B cell (primary cell): ENCODE data around the gene MCF2L. TPM values are rescaled to one million over a fixed set of nuclear protein-coding genes. Genes with fewer than 3 reads are reported as not detected.

Source experiments
- ATAC-seq: fragments of 200-7000 bp; cut with Tn5 transposase; one replicate; pipeline ENCODE4 v1.10.0; 2021; ENCODE audit warnings: low read depth, mild to moderate bottlenecking, moderate number of reproducible peaks, moderate library complexity
- CTCF ChIA-PET: fragments of 350-600 bp; sonication (Branson Sonifier 250); formaldehyde crosslinking; loops from one replicate; lab custom pipeline; 2021; ENCODE audit warnings: antibody characterized with exemption, inconsistent platforms; lab: Charles Lee
- POLR2A ChIA-PET: fragments of 350-600 bp; sonication (Branson Sonifier 250); formaldehyde crosslinking; loops from one replicate; lab custom pipeline; 2021; ENCODE audit warnings: antibody characterized with exemption; lab: Charles Lee
- DNase-seq: peaks from one replicate; pipeline ENCODE4 v3.0.0; 2013
- H2AFZ ChIP-seq: 2 replicates; pipeline ENCODE4 v1.6.1; 2012; ENCODE audit warnings: mild to moderate bottlenecking, low read depth, low read length; ENCODE audit not compliant: insufficient read depth, poor library complexity, severe bottlenecking
- H3K27ac ChIP-seq, 2 donors: 1 replicate in 1 of 2; 2 replicates in 1 of 2; pipeline ENCODE4 v1.5.1; 2012 to 2013; ENCODE audit warnings: low read length in 2 of 2, mild to moderate bottlenecking in 2 of 2, moderate library complexity in 1 of 2
- H3K27me3 ChIP-seq, 4 experiments: fragments of 200-600 bp in 1 of 4; sonication (generic) in 1 of 4; replicated peaks in 1 of 4; 1 replicate in 2 of 4; 2 replicates in 2 of 4; pipeline versions ENCODE4 v1.6.1 to v1.7.0; 2013 to 2016; ENCODE audit warnings: low read length in 3 of 4, mild to moderate bottlenecking in 2 of 4, mixed read lengths in 1 of 4, moderate library complexity in 1 of 4; ENCODE audit not compliant: insufficient read depth in 4 of 4, control insufficient read depth in 3 of 4; ENCODE audit errors: control extremely low read depth in 1 of 4
- H3K36me3 ChIP-seq, 2 experiments: replicated peaks in 1 of 2; 1 replicate in 1 of 2; 2 replicates in 1 of 2; pipeline versions ENCODE4 v1.6.1 to v1.7.1; 2013; ENCODE audit warnings: low read length in 1 of 2; ENCODE audit not compliant: insufficient read depth in 2 of 2, control insufficient read depth in 1 of 2; ENCODE audit errors: control extremely low read depth in 1 of 2, extremely low read depth in 1 of 2
- H3K4me1 ChIP-seq, 2 donors: fragments of 200-600 bp in 1 of 2; sonication (generic) in 1 of 2; 1 replicate in 1 of 2; 2 replicates in 1 of 2; pipeline versions ENCODE4 v1.5.1 to v1.6.1; 2013 to 2017; ENCODE audit warnings: low read length in 2 of 2; ENCODE audit not compliant: control insufficient read depth in 2 of 2, insufficient read depth in 2 of 2
- H3K4me2 ChIP-seq: replicated peaks from 2 replicates; pipeline ENCODE3; 2012; ENCODE audit warnings: mild to moderate bottlenecking, low read depth, low read length; ENCODE audit not compliant: poor library complexity, severe bottlenecking
- H3K4me3 ChIP-seq, 5 experiments: fragments of 200-600 bp in 1 of 5; sonication (generic) in 1 of 5; 1 replicate in 3 of 5; 2 replicates in 2 of 5; pipeline versions ENCODE4 v1.5.1 to v1.7.0; 2011 to 2016; ENCODE audit warnings: low read length in 4 of 5, mild to moderate bottlenecking in 4 of 5, low read depth in 2 of 5, control low read depth in 1 of 5, moderate library complexity in 1 of 5; ENCODE audit not compliant: insufficient read depth in 1 of 5; ENCODE audit errors: control extremely low read depth in 1 of 5, extremely low read depth in 1 of 5
- H3K79me2 ChIP-seq: fragments of 200-600 bp; sonication (generic); one replicate; pipeline ENCODE4 v1.6.0; 2016; ENCODE audit warnings: low read length; ENCODE audit not compliant: control insufficient read depth, insufficient read depth
- H3K9ac ChIP-seq: fragments of 200-600 bp; sonication (generic); 2 replicates; pipeline ENCODE4 v1.6.1; 2017; ENCODE audit warnings: mild to moderate bottlenecking, low read length, moderate library complexity
- H3K9me3 ChIP-seq, 3 donors: one replicate each; pipeline versions ENCODE4 v1.6.1 to v1.7.1; 2013; ENCODE audit warnings: low read length in 2 of 3; ENCODE audit not compliant: control insufficient read depth in 2 of 3, insufficient read depth in 1 of 3; ENCODE audit errors: control extremely low read depth in 1 of 3
- H4K20me1 ChIP-seq: 2 replicates; pipeline ENCODE4 v1.6.0; 2012; ENCODE audit warnings: mild to moderate bottlenecking, low read length; ENCODE audit not compliant: insufficient read depth, control insufficient read depth, poor library complexity, severe bottlenecking
- H3K27ac Mint-ChIP-seq: one replicate; pipeline ENCODE4 v1.8.0; 2021; ENCODE audit warnings: mixed read lengths
- H3K27me3 Mint-ChIP-seq: one replicate; pipeline ENCODE4 v1.8.0; 2021; ENCODE audit warnings: mixed read lengths
- H3K4me1 Mint-ChIP-seq: one replicate; pipeline ENCODE4 v1.8.0; 2021; ENCODE audit warnings: mixed read lengths
- H3K4me3 Mint-ChIP-seq: one replicate; pipeline ENCODE4 v1.8.0; 2021; ENCODE audit warnings: mixed read lengths
- H3K9me3 Mint-ChIP-seq: one replicate; pipeline ENCODE4 v1.8.0; 2022; ENCODE audit warnings: mixed read lengths; ENCODE audit not compliant: insufficient read depth
- CTCF ChIP-seq: fragments of 200-600 bp; IDR thresholded peaks from one replicate; pipeline ENCODE4 v1.8.0; 2022; ENCODE audit warnings: antibody characterized with exemption, mild to moderate bottlenecking
- EZH2 ChIP-seq: IDR thresholded peaks from 2 replicates; pipeline ENCODE4 v1.6.1; 2012; ENCODE audit warnings: borderline replicate concordance, low read depth, mild to moderate bottlenecking, moderate library complexity, low read length; ENCODE audit not compliant: insufficient read depth, poor library complexity, severe bottlenecking
- WGBS: methylation state at CpG from one replicate; pipeline ENCODE4 v1.1.5; 2013; ENCODE audit warnings: missing lambda C conversion rate; ENCODE audit not compliant: insufficient coverage; 5-methylcytosine and 5-hydroxymethylcytosine counted together
- intact Hi-C: fragments of 100-400 bp; cut with micrococcal nuclease; formaldehyde crosslinking; loops from one replicate; pipeline ENCODE4 v1.10.0; 2022
- polyA plus RNA-seq: library from polyadenylated mRNA; depleted of rRNA; stranded (reverse); fragments of >200 nt; gene quantifications from 2 replicates; pipeline ENCODE4 v1.2.3, GENCODE V29; 2012
- total RNA-seq, 2 donors: library from RNA; stranded (reverse); fragments of 120-200 nt in 1 of 2; gene quantifications; 1 replicate in 1 of 2; 2 replicates in 1 of 2; pipeline versions ENCODE4 v1.2.3 to v1.2.4, GENCODE V29; 2013 to 2022

MCF2L gene
- total and polyA plus RNA-seq, 2 donors (not counting 1 experiment from before 2014, with no cell fraction given), result 3.7 to 8.2 TPM

- Mint-ChIP-seq H3K4me1 (peaks cover 3% of the 10 kb centered on the region), H3K27ac (no peak overlapping the region), H3K9me3 (no peaks in the 10 kb centered on the region), H3K27me3 (peaks cover 9% of the 10 kb centered on the region), H3K4me3 (no peak overlapping the region)
- H4K20me1 ChIP-seq, result no peaks in the 10 kb centered on the region
- WGBS, result 95% methylated on average over 18 of the region's 20 CpGs
- POLR2A ChIA-PET, result no interaction called here
- peaks cover 0 to 3% (median 1%) of the 10 kb centered on the region in 4 experiments for H3K27me3 ChIP-seq
- DNase-seq (no peak), ATAC-seq (no peak)
- H3K79me2 ChIP-seq, result no peaks in the 10 kb centered on the region
- no peak overlapping the region for H3K9ac ChIP-seq
- no peak overlapping the region for H3K27ac ChIP-seq
- no peak overlapping the region for H3K4me3 ChIP-seq
- no peaks in the 10 kb centered on the region for H3K4me1 ChIP-seq
- intact Hi-C loops, result no loop called here
- no peak overlapping the region for H2AFZ ChIP-seq
- no peak overlapping the region for H3K4me2 ChIP-seq
- no peaks in the 10 kb centered on the region for H3K36me3 ChIP-seq
- H3K9me3 ChIP-seq, result peaks cover 0 to 10% (median 0%) of the 10 kb centered on the region in 3 donors
- CTCF ChIA-PET, result no interaction called here
- TF ChIP-seq EZH2 (no peak), CTCF (no peak)
Measured at GRCh38 chr13:112976526-112976925, 7.5 kb downstream of the MCF2L start.

GRCh38 chr13:112977091-112977490 lies 8.1 kb downstream of the MCF2L start:
- no peak overlapping the region for H3K27ac ChIP-seq
- no peak overlapping the region for H3K9ac ChIP-seq
- Mint-ChIP-seq H3K4me1 (peaks cover 3% of the 10 kb centered on the region), H3K9me3 (no peaks in the 10 kb centered on the region), H3K4me3 (no peak overlapping the region), H3K27ac (no peak overlapping the region), H3K27me3 (peaks cover 9% of the 10 kb centered on the region)
- no peaks in the 10 kb centered on the region for H3K27me3 ChIP-seq
- CTCF ChIA-PET, result no interaction called here
- TF ChIP-seq EZH2, result no peak
- no peak for TF ChIP-seq CTCF
- 92% methylated on average over 8 of the region's 11 CpGs for WGBS
- DNase-seq (no peak), ATAC-seq (no peak)
- H3K9me3 ChIP-seq, result peaks cover 0 to 7% (median 0%) of the 10 kb centered on the region in 3 donors
- intact Hi-C loops, result no loop called here
- POLR2A ChIA-PET, result no interaction called here
- H3K79me2 ChIP-seq, result no peaks in the 10 kb centered on the region
- H3K4me3 ChIP-seq, result no peak overlapping the region
- H2AFZ ChIP-seq, result no peak overlapping the region
- no peaks in the 10 kb centered on the region for H3K36me3 ChIP-seq
- H3K4me1 ChIP-seq, result no peaks in the 10 kb centered on the region
- H3K4me2 ChIP-seq, result no peak overlapping the region
- H4K20me1 ChIP-seq, result no peaks in the 10 kb centered on the region
